ENCODE measurements around the gene GHRHR. TPM values are rescaled to one million over a fixed set of nuclear protein-coding genes. Genes with fewer than 3 reads are reported as not detected.

The GHRHR gene
- total and polyA plus RNA-seq, 10 of the 15 experiments (the other 5 are each of a cell fraction or from before 2014, with no cell fraction given) = not detected

GRCh38 chr7:31002256-31002655 lies 38.5 kb downstream of the GHRHR start (continued):
- TF ChIP-seq, protein P1, sequence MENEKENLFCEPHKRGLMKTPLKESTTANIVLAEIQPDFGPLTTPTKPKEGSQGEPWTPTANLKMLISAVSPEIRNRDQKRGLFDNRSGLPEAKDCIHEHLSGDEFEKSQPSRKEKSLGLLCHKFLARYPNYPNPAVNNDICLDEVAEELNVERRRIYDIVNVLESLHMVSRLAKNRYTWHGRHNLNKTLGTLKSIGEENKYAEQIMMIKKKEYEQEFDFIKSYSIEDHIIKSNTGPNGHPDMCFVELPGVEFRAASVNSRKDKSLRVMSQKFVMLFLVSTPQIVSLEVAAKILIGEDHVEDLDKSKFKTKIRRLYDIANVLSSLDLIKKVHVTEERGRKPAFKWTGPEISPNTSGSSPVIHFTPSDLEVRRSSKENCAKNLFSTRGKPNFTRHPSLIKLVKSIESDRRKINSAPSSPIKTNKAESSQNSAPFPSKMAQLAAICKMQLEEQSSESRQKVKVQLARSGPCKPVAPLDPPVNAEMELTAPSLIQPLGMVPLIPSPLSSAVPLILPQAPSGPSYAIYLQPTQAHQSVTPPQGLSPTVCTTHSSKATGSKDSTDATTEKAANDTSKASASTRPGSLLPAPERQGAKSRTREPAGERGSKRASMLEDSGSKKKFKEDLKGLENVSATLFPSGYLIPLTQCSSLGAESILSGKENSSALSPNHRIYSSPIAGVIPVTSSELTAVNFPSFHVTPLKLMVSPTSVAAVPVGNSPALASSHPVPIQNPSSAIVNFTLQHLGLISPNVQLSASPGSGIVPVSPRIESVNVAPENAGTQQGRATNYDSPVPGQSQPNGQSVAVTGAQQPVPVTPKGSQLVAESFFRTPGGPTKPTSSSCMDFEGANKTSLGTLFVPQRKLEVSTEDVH (IDR thresholded peaks at IDR 0.05; ENCODE audit: low read depth, partially characterized antibody) = no peak
- no peak for TF ChIP-seq ELK1 (IDR thresholded peaks at IDR 0.05; ENCODE audit: low read depth, low read length)
- no peak for TF ChIP-seq BACH1 (IDR thresholded peaks at IDR 0.05; ENCODE audit: borderline replicate concordance)

DNA sequence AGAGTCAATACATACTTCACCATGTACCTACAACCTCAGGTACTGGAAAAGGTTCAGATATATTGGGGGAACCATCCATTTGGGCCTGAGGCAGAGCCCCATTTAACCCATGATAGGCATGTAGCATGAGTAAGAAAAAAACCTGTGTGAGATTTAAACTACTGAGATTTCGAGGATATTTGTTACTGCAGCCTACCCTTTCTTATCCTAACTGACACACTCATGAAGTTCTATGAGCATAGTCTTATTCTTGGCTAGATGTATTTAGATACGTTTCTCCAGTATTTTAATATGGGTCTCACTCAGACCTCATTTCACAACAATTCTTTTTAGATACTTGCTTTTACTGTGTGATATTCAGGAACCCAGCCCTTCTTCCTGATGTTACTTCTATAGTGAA lies 39.3 kb downstream of the GHRHR start:
- Histone ChIP-seq H3K36me3 (ENCODE audit: control insufficient read depth in 2 of 2, insufficient read depth in 2 of 2, low read length in 1 of 2) (no peaks in the 10 kb centered on the region), H3K4me2 (ENCODE audit: control insufficient read depth, insufficient read depth) (no peak overlapping the region), H3K27ac (ENCODE audit: control insufficient read depth, insufficient read depth) (no peak overlapping the region), H2AFZ (ENCODE audit: control insufficient read depth, low read depth, low read length) (no peak overlapping the region), H3K9ac (ENCODE audit: control insufficient read depth, insufficient read depth, low read length) (no peak overlapping the region), H4K20me1 (ENCODE audit: control insufficient read depth, insufficient read depth) (no peaks in the 10 kb centered on the region), H3K79me2 (ENCODE audit: control insufficient read depth, insufficient read depth, low read length) (no peaks in the 10 kb centered on the region), H3K4me3 (no peak overlapping the region), H3K9me3 (replicated peaks; ENCODE audit: control insufficient read depth, insufficient read depth, low read length) (no peaks in the 10 kb centered on the region), H3K27me3 (replicated peaks in 1 of 2; ENCODE audit: control insufficient read depth in 2 of 2, insufficient read depth in 2 of 2, low read length in 1 of 2) (peaks cover 0 to 3% of the 10 kb centered on the region in 2 experiments; a peak in 1 of 4 replicates), H3K4me1 (ENCODE audit: control insufficient read depth, insufficient read depth, low read length) (no peaks in the 10 kb centered on the region)
- no peak for DNase-seq (ENCODE audit: low read depth, low spot score)
- TF ChIP-seq SUPT20H (IDR thresholded peaks at IDR 0.05; ENCODE audit: borderline replicate concordance, control insufficient read depth, low read depth, low read length) (no peak), SIX5 (IDR thresholded peaks at IDR 0.05; ENCODE audit: low read depth, low read length, severe bottlenecking) (no peak), STAT1 (conservative IDR thresholded peaks at IDR 0.05) (no peak)
- TF ChIP-seq, protein P2, sequence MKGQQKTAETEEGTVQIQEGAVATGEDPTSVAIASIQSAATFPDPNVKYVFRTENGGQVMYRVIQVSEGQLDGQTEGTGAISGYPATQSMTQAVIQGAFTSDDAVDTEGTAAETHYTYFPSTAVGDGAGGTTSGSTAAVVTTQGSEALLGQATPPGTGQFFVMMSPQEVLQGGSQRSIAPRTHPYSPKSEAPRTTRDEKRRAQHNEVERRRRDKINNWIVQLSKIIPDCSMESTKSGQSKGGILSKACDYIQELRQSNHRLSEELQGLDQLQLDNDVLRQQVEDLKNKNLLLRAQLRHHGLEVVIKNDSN (IDR thresholded peaks at IDR 0.05; ENCODE audit: borderline replicate concordance, extremely low read length, insufficient read depth, low read depth, low read length) = no peak
- TF ChIP-seq, protein P1 (IDR thresholded peaks at IDR 0.05; ENCODE audit: low read depth, partially characterized antibody) = no peak
- POLR2A ChIA-PET = no interaction called here
- CTCF ChIA-PET = interaction anchor here (1.1 kb wide), 1 partner anchor 20 kb away, joined by 4 read pairs; no protein-coding TSS in a partner anchor
- intact Hi-C loops (cut with micrococcal nuclease; ENCODE audit: unreplicated experiment) (no loop called here), in situ Hi-C loops (cut with MboI) (no loop called here)
- WGBS (ENCODE audit: insufficient coverage, insufficient replicate concordance, low lambda C conversion rate, missing lambda C conversion rate) = 13% methylated on average over 2 of the region's 2 CpGs
- no peak for ATAC-seq
- RAD21 ChIA-PET (ENCODE audit: unreplicated experiment) = no interaction called here
- no TSS peak for BruUV-seq (replicated peaks)
- FAIRE-seq = no peak
- SMC1A ChIA-PET (ENCODE audit: uncharacterized antibody, unreplicated experiment) = no interaction called here

Measured in GM12878 (cell line).